A549 treated with Hydrocortisone at 1 μM for 4 hours (cell line): ENCODE data around the gene ZBTB22. TPM values are rescaled to one million over a fixed set of nuclear protein-coding genes. Genes with fewer than 3 reads are reported as not detected.

ENCODE experiments used
- total RNA-seq: library from RNA; stranded (reverse); fragments of 200-300 nt; extraction: Qiagen RNA extraction; gene quantifications from 5 replicates; pipeline ENCODE4 v1.2.3, GENCODE V29; 2022

Gene ZBTB22
- 2.4 to 3.4 TPM (median 3.3 TPM) in 5 replicates for total RNA-seq

GRCh38 chr6:33317669-33318425 lies at the start of gene ZBTB22:
Gene ZBTB22 (minus strand): TSS chr6:33317744. CDS start chr6:33316916, 828 bp downstream.

GRCh38 chr6:33313709-33314514 lies 3.6 kb downstream of the ZBTB22 start, which contains the start of gene TAPBP:
Gene TAPBP (minus strand): TSS chr6:33314078. CDS start chr6:33314041, 37 bp downstream.

GRCh38 chr6:33298773-33299236 lies 18.7 kb downstream of the ZBTB22 start, which contains the start of gene RGL2:
Gene RGL2 (minus strand): TSS chr6:33298942. CDS start chr6:33298610, 332 bp downstream.

GRCh38 chr6:33288921-33289783 lies 28.4 kb downstream of the ZBTB22 start, which contains the start of the genes PFDN6 and WDR46:
Gene PFDN6 (plus strand): TSS chr6:33289601. CDS start chr6:33289857, 256 bp downstream.
Gene WDR46 (minus strand): TSS chr6:33289239. CDS start chr6:33289170, 69 bp downstream.

GRCh38 chr6:33276864-33277662 lies 40.5 kb downstream of the ZBTB22 start, which contains the start of gene B3GALT4:
Gene B3GALT4 (plus strand): TSS chr6:33277123. CDS start chr6:33277420, 297 bp downstream.

GRCh38 chr6:33271468-33272274 lies 45.9 kb downstream of the ZBTB22 start, which contains the start of the genes RPS18 and VPS52:
Gene RPS18 (plus strand): TSS chr6:33272075. CDS start chr6:33272120, 45 bp downstream.
Gene VPS52 (minus strand): TSS chr6:33271876. CDS start chr6:33271675, 201 bp downstream.

Other genes with a start within 250 kb of the ZBTB22 start
- 0.08 to 0.25 TPM in 2 of 5 replicates, not detected in the others for gene HLA-DPA1, start 244.1 kb downstream of the ZBTB22 start, total RNA-seq
- gene HLA-DPB1, start 241.8 kb downstream of the ZBTB22 start, total RNA-seq, result 0.05 TPM in 1 of 5 replicates, not detected in the others
- gene COL11A2, start 125.3 kb downstream of the ZBTB22 start, total RNA-seq, result 0.52 to 0.93 TPM (median 0.73 TPM) in 5 replicates
- gene RXRB, start 117.1 kb downstream of the ZBTB22 start, total RNA-seq, result 18.4 to 21.6 TPM (median 20.6 TPM) in 5 replicates
- gene SLC39A7, start 116.9 kb downstream of the ZBTB22 start, total RNA-seq, result 98.2 to 128 TPM (median 107 TPM) in 5 replicates
- gene HSD17B8, start 113.1 kb downstream of the ZBTB22 start, total RNA-seq, result 12.2 to 16.7 TPM (median 14.9 TPM) in 5 replicates
- gene RING1, start 109.2 kb downstream of the ZBTB22 start, total RNA-seq, result 20.3 to 25.5 TPM (median 23.6 TPM) in 5 replicates
- gene VPS52, start 45.9 kb downstream of the ZBTB22 start, total RNA-seq, result 16.0 to 19.1 TPM (median 17.0 TPM) in 5 replicates
- 2,510 to 2,725 TPM (median 2,552 TPM) in 5 replicates for gene RPS18, start 45.7 kb downstream of the ZBTB22 start, total RNA-seq
- gene B3GALT4, start 40.6 kb downstream of the ZBTB22 start, total RNA-seq, result 0.56 to 1.2 TPM (median 0.95 TPM) in 5 replicates
- gene WDR46, start 28.5 kb downstream of the ZBTB22 start, total RNA-seq, result 48.8 to 53.2 TPM (median 50.6 TPM) in 5 replicates
- 95.0 to 118 TPM (median 104 TPM) in 5 replicates for gene PFDN6, start 28.1 kb downstream of the ZBTB22 start, total RNA-seq
- 11.7 to 14.0 TPM (median 13.1 TPM) in 5 replicates for gene RGL2, start 18.8 kb downstream of the ZBTB22 start, total RNA-seq
- gene TAPBP, start 3.7 kb downstream of the ZBTB22 start, total RNA-seq, result 35.1 to 42.4 TPM (median 36.9 TPM) in 5 replicates
- 34.5 to 41.5 TPM (median 34.7 TPM) in 5 replicates for gene DAXX, start 5.2 kb upstream of the ZBTB22 start, total RNA-seq
- 42.3 to 45.8 TPM (median 44.0 TPM) in 5 replicates for gene KIFC1, start 74.1 kb upstream of the ZBTB22 start, total RNA-seq
- gene PHF1, start 93.3 kb upstream of the ZBTB22 start, total RNA-seq, result 14.2 to 18.0 TPM (median 15.3 TPM) in 5 replicates
- gene CUTA, start 100.4 kb upstream of the ZBTB22 start, total RNA-seq, result 167 to 226 TPM (median 199 TPM) in 5 replicates
- 3.1 to 4.8 TPM (median 4.4 TPM) in 5 replicates for gene SYNGAP1, start 102.3 kb upstream of the ZBTB22 start, total RNA-seq
- 9.9 to 12.3 TPM (median 11.7 TPM) in 5 replicates for gene ZBTB9, start 136.8 kb upstream of the ZBTB22 start, total RNA-seq